Keratinocyte (primary cell): ENCODE measurements around the gene PYGB. TPM values are rescaled to one million over a fixed set of nuclear protein-coding genes. Genes with fewer than 3 reads are reported as not detected.

Source experiments
- DNase-seq: peaks from one replicate; pipeline ENCODE4 v3.0.0-alpha.2; 2011; ENCODE audit warnings: low read depth, missing footprints, low spot score
- FAIRE-seq: peaks from 2 replicates; lab custom pipeline; 2011; peaks lifted over from hg19 to GRCh38; lab: Jason Lieb, UNC
- H2AFZ ChIP-seq: 2 replicates; pipeline ENCODE4 v1.6.0; 2012; ENCODE audit warnings: low read length, control low read depth, inconsistent platforms; ENCODE audit not compliant: control insufficient read depth
- H3K27ac ChIP-seq: 2 replicates; pipeline ENCODE4 v1.5.1; 2011; ENCODE audit warnings: low read length; ENCODE audit not compliant: control insufficient read depth, insufficient read depth
- H3K27me3 ChIP-seq: 3 replicates; pipeline ENCODE4 v1.6.0; 2011; ENCODE audit warnings: low read length; ENCODE audit not compliant: control insufficient read depth, insufficient read depth; ENCODE audit errors: extremely low read depth
- H3K36me3 ChIP-seq, 2 experiments: 2 replicates in 1 of 2; 3 replicates in 1 of 2; pipeline ENCODE4 v1.5.1; 2011; ENCODE audit warnings: low read length in 2 of 2, mild to moderate bottlenecking in 1 of 2; ENCODE audit not compliant: control insufficient read depth in 2 of 2, insufficient read depth in 2 of 2; ENCODE audit errors: extremely low read depth in 1 of 2
- H3K4me1 ChIP-seq: 3 replicates; pipeline ENCODE4 v1.5.1; 2011; ENCODE audit warnings: low read length; ENCODE audit not compliant: control insufficient read depth, insufficient read depth; ENCODE audit errors: extremely low read depth
- H3K4me2 ChIP-seq: 3 replicates; pipeline ENCODE4 v1.6.0; 2011; ENCODE audit warnings: low read depth, low read length; ENCODE audit not compliant: control insufficient read depth, insufficient read depth; ENCODE audit errors: extremely low read depth
- H3K4me3 ChIP-seq, 3 experiments: fragments of 200-600 bp in 1 of 3; sonication (generic) in 1 of 3; 2 replicates in 2 of 3; 3 replicates in 1 of 3; pipeline ENCODE4 v1.5.1; 2011 to 2016; ENCODE audit warnings: low read length in 3 of 3, mild to moderate bottlenecking in 3 of 3, control low read depth in 2 of 3, inconsistent platforms in 1 of 3, low read depth in 1 of 3, mixed read lengths in 1 of 3, mixed run types in 1 of 3, moderate library complexity in 1 of 3; ENCODE audit not compliant: control insufficient read depth in 2 of 3, insufficient read depth in 2 of 3; ENCODE audit errors: extremely low read depth in 1 of 3
- H3K79me2 ChIP-seq: 2 replicates; pipeline ENCODE4 v1.6.0; 2012; ENCODE audit warnings: low read length; ENCODE audit not compliant: control insufficient read depth, insufficient read depth
- H3K9ac ChIP-seq: 3 replicates; pipeline ENCODE4 v1.6.0; 2011; ENCODE audit warnings: low read length; ENCODE audit not compliant: control insufficient read depth, insufficient read depth; ENCODE audit errors: extremely low read depth
- H3K9me1 ChIP-seq: 3 replicates; pipeline ENCODE4 v1.6.0; 2011; ENCODE audit warnings: low read length; ENCODE audit not compliant: control insufficient read depth, insufficient read depth; ENCODE audit errors: extremely low read depth
- H3K9me3 ChIP-seq: 2 replicates; pipeline ENCODE4 v1.5.1; 2012; ENCODE audit warnings: low read depth, low read length; ENCODE audit not compliant: control insufficient read depth
- H4K20me1 ChIP-seq: 3 replicates; pipeline ENCODE4 v1.6.0; 2011; ENCODE audit warnings: low read length; ENCODE audit not compliant: control insufficient read depth, insufficient read depth; ENCODE audit errors: extremely low read depth
- CTCF ChIP-seq, 3 experiments: IDR thresholded peaks in 1 of 3; conservative IDR thresholded peaks in 1 of 3; optimal IDR thresholded peaks in 1 of 3; 2 replicates in 2 of 3; 3 replicates in 1 of 3; pipeline versions ENCODE3 to v1.5.1; 2011; ENCODE audit warnings: low read length in 3 of 3, mild to moderate bottlenecking in 3 of 3, moderate library complexity in 2 of 3, control low read depth in 1 of 3, inconsistent platforms in 1 of 3; ENCODE audit not compliant: insufficient read depth in 2 of 3; ENCODE audit errors: extremely low read depth in 1 of 3
- EZH2 ChIP-seq: IDR thresholded peaks from one replicate; pipeline ENCODE4 v1.6.1; 2012; ENCODE audit warnings: inconsistent platforms, mild to moderate bottlenecking, low read length, moderate library complexity
- dilution Hi-C: fragments of 300-500 bp; cut with MboI; formaldehyde crosslinking; loops from one replicate; pipeline ENCODE4 v1.7.0; 2020; ENCODE audit warnings: low sequenced_read_pairs; ENCODE audit not compliant: extremely low pct_ligation_motif_present
- polyA plus RNA-seq, 5 experiments: library from polyadenylated mRNA; depleted of rRNA in 3 of 5; stranded (reverse) in 3 of 5; stranded (forward) in 1 of 5; unstranded in 1 of 5; fragments of >200 nt; gene quantifications; 1 replicate in 1 of 5; 2 replicates in 3 of 5; 3 replicates in 1 of 5; pipeline versions ENCODE4 v1.2.1 to v1.2.3, GENCODE V29; 2011 to 2012; ENCODE audit warnings: missing spikeins in 2 of 5, low read depth in 1 of 5, low replicate concordance in 1 of 5

PYGB gene
- polyA plus RNA-seq, 1 donor (not counting 4 experiments of a cell fraction or from before 2014, with no cell fraction given) = 78.3 TPM

GRCh38 chr20:25302596-25302995, 54.7 kb downstream of the PYGB start:
- no peak overlapping the region for H2AFZ ChIP-seq
- no peaks in the 10 kb centered on the region for H3K27me3 ChIP-seq
- DNase-seq (no peak), FAIRE-seq (no peak)
- dilution Hi-C loops = no loop called here
- no peak for TF ChIP-seq EZH2
- TF ChIP-seq CTCF (optimal IDR thresholded peaks at IDR 0.05 in 1 of 3, IDR thresholded peaks at IDR 0.05 in 1 of 3, conservative IDR thresholded peaks at IDR 0.05 in 1 of 3; ENCODE audit: extremely low read depth in 1 of 3, insufficient read depth in 2 of 3, low read length in 3 of 3) = no peak
- H3K27ac ChIP-seq = no peak overlapping the region
- no peak overlapping the region for H3K4me2 ChIP-seq
- no peaks in the 10 kb centered on the region for H4K20me1 ChIP-seq
- no peaks in the 10 kb centered on the region for H3K9me3 ChIP-seq
- H3K79me2 ChIP-seq = no peaks in the 10 kb centered on the region
- peaks cover 7% of the 10 kb centered on the region in 2 experiments for H3K36me3 ChIP-seq
- H3K4me3 ChIP-seq = no peak overlapping the region
- H3K4me1 ChIP-seq = peaks cover 16% of the 10 kb centered on the region
- H3K9me1 ChIP-seq = no peaks in the 10 kb centered on the region
- no peak overlapping the region for H3K9ac ChIP-seq

DNA sequence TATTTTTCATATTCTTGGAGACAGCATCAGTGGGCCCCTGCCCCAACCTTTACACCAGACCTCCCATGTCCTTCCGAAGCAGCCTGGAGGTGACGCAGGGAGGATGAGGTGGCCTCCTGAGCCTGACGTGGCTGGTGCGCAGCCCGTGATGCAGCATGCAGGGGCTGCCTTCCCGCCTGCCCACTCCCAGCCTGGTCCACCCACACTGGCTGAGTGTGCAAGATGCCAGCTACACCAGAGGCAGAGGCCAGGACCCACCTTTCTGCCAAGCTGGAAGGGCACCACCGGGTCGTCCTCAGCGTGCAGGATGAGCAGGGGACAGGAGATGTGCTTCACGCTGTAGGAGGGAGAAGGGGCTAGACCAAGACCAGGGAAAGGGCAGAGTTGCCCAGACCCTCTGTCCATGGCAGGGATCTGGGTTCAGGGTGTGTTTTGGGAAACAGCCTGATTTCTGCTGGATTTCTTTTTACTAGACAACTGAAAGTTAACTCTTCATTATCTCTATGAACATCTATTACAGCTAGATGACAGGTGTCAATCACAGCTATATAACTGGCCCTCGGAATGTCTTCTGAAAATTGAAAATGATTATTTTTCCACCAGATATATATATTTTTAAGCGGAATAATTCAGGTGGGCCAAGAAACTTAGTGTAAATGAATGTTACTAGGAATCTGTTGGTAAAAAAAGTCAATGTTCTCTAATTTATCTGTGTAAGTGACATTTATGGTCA, 55.6 kb downstream of the PYGB start:
- dilution Hi-C loops = no loop called here
- Histone ChIP-seq H3K4me3 (no peak overlapping the region), H3K4me1 (peaks cover 16% of the 10 kb centered on the region), H4K20me1 (no peaks in the 10 kb centered on the region), H3K79me2 (no peaks in the 10 kb centered on the region), H3K27me3 (no peaks in the 10 kb centered on the region), H3K9me3 (no peaks in the 10 kb centered on the region), H3K27ac (no peak overlapping the region), H3K36me3 (peaks cover 2 to 3% of the 10 kb centered on the region in 2 experiments), H3K9me1 (no peaks in the 10 kb centered on the region), H2AFZ (no peak overlapping the region), H3K4me2 (no peak overlapping the region), H3K9ac (no peak overlapping the region)
- DNase-seq = no peak
- FAIRE-seq = no peak
- TF ChIP-seq EZH2 (no peak), CTCF (optimal IDR thresholded peaks at IDR 0.05 in 1 of 3, IDR thresholded peaks at IDR 0.05 in 1 of 3, conservative IDR thresholded peaks at IDR 0.05 in 1 of 3; ENCODE audit: extremely low read depth in 1 of 3, insufficient read depth in 2 of 3, low read length in 3 of 3) (no peak)
